ENCODE measurements around the gene LRR1.

Gene LRR1

GRCh38 chr14:49581209-49582112 lies 17.3 kb upstream of the LRR1 start:
- H3K4me3 ChIP-seq (ENCODE audit: low read depth, low read length), result no peak overlapping the region
- DNase-seq (ENCODE audit: low read depth), result no peak
- TF ChIP-seq CTCF (conservative IDR thresholded peaks at IDR 0.05; ENCODE audit: low read depth, low read length), result no peak

- TF ChIP-seq CTCF (conservative IDR thresholded peaks at IDR 0.05; ENCODE audit: low read depth, low read length), result no peak
- no peak overlapping the region for H3K4me3 ChIP-seq (ENCODE audit: low read depth, low read length)
- no peak for DNase-seq (ENCODE audit: low read depth)
Observed at GRCh38 chr14:49582113-49582977, 16.4 kb upstream of the LRR1 start.

- H3K4me3 ChIP-seq (ENCODE audit: low read depth, low read length), result peak overlapping the region; percentile 6
- DNase-seq (ENCODE audit: low read depth), result no peak
- no peak for TF ChIP-seq CTCF (conservative IDR thresholded peaks at IDR 0.05; ENCODE audit: low read depth, low read length)
Observed at GRCh38 chr14:49583629-49584028, 15.1 kb upstream of the LRR1 start.

GRCh38 chr14:49584058-49584457 lies 14.7 kb upstream of the LRR1 start:
- peak overlapping the region; percentile 78 for H3K4me3 ChIP-seq (ENCODE audit: low read depth, low read length)
- no peak for DNase-seq (ENCODE audit: low read depth)
- no peak for TF ChIP-seq CTCF (conservative IDR thresholded peaks at IDR 0.05; ENCODE audit: low read depth, low read length)

GRCh38 chr14:49584981-49585640 lies 13.6 kb upstream of the LRR1 start:
- H3K4me3 ChIP-seq (ENCODE audit: low read depth, low read length), result peak overlapping the region; percentile 78
- DNase-seq (ENCODE audit: low read depth), result peak; percentile 20

- peak within 1 kb of the TSS; percentile 78 for H3K4me3 ChIP-seq (ENCODE audit: low read depth, low read length)
- DNase-seq (ENCODE audit: low read depth), result peak; percentile 100
- TF ChIP-seq CTCF (conservative IDR thresholded peaks at IDR 0.05; ENCODE audit: low read depth, low read length), result no peak
Observed at GRCh38 chr14:49585803-49586672, 12.7 kb upstream of the LRR1 start, which contains the start of gene RPS29. Gene RPS29, minus strand, starts transcription at chr14:49586380. Its CDS starts 34 bp downstream, at chr14:49586346.

Measured in choroid plexus epithelial cell (primary cell).